Left ventricle myocardium inferior (tissue), 1 donor: ENCODE measurements around the gene MAP1LC3C. TPM values are rescaled to one million over a fixed set of nuclear protein-coding genes. Genes with fewer than 3 reads are reported as not detected.

Source experiments
- DNase-seq: peaks from one replicate; pipeline ENCODE4 v3.0.0-alpha.2; 2020
- H3K27ac ChIP-seq: fragments of 200-600 bp; replicated peaks from 2 replicates; pipeline ENCODE4 v1.8.0; 2021
- H3K27me3 ChIP-seq: fragments of 200-600 bp; 2 replicates; pipeline ENCODE4 v1.8.0; 2021; ENCODE audit warnings: low read depth
- H3K36me3 ChIP-seq: fragments of 200-600 bp; 2 replicates; pipeline ENCODE4 v1.8.0; 2021
- H3K4me1 ChIP-seq: fragments of 200-600 bp; 2 replicates; pipeline ENCODE4 v1.8.0; 2021
- H3K4me3 ChIP-seq: fragments of 200-600 bp; 2 replicates; pipeline ENCODE4 v1.8.0; 2021; ENCODE audit warnings: mild to moderate bottlenecking, moderate library complexity
- H3K9me3 ChIP-seq: fragments of 200-600 bp; replicated peaks from 2 replicates; pipeline ENCODE4 v1.8.0; 2021
- CTCF ChIP-seq: fragments of 200-600 bp; IDR thresholded peaks from 2 replicates; pipeline ENCODE4 v1.8.0; 2021; ENCODE audit warnings: antibody characterized with exemption, mild to moderate bottlenecking, borderline replicate concordance
- intact Hi-C: fragments of 100-400 bp; cut with micrococcal nuclease; formaldehyde crosslinking; loops from one replicate; pipeline ENCODE4 v1.11.0; 2022
- total RNA-seq: library from RNA; stranded (reverse); fragmentation: NEBNext Ultra II Directional; extraction: Animal tissue kit (Norgen Biotek cat#: 25700); gene quantifications from one replicate; pipeline ENCODE4 v1.2.1, GENCODE V29; 2021
- donor health status: DM: no; HTN: yes; CAD: no; lungs with severe emphysema.

MAP1LC3C gene
- total RNA-seq, 1 donor from 2014 or later: 0.19 TPM

GRCh38 chr1:242008826-242009495, 10.1 kb upstream of the MAP1LC3C start:
- intact Hi-C loops: no loop called here
- peaks cover 20% of the 10 kb centered on the region for H3K27me3 ChIP-seq
- H3K4me1 ChIP-seq: no peaks in the 10 kb centered on the region
- H3K27ac ChIP-seq: no peak overlapping the region
- H3K36me3 ChIP-seq: no peaks in the 10 kb centered on the region
- H3K9me3 ChIP-seq: no peaks in the 10 kb centered on the region
- H3K4me3 ChIP-seq: no peak overlapping the region
- no peak for TF ChIP-seq CTCF
- no peak for DNase-seq

GRCh38 chr1:242006976-242007375, 8.1 kb upstream of the MAP1LC3C start:
- intact Hi-C loops: no loop called here
- no peaks in the 10 kb centered on the region for H3K4me1 ChIP-seq
- H3K27me3 ChIP-seq: peaks cover 25% of the 10 kb centered on the region
- H3K27ac ChIP-seq: no peak overlapping the region
- no peak for TF ChIP-seq CTCF
- no peaks in the 10 kb centered on the region for H3K36me3 ChIP-seq
- no peaks in the 10 kb centered on the region for H3K9me3 ChIP-seq
- no peak overlapping the region for H3K4me3 ChIP-seq
- DNase-seq: no peak

GRCh38 chr1:242005866-242006535, 7.1 kb upstream of the MAP1LC3C start:
- Histone ChIP-seq H3K4me3 (no peak overlapping the region), H3K27me3 (peaks cover 28% of the 10 kb centered on the region), H3K36me3 (no peaks in the 10 kb centered on the region), H3K27ac (no peak overlapping the region), H3K4me1 (no peaks in the 10 kb centered on the region), H3K9me3 (no peaks in the 10 kb centered on the region)
- intact Hi-C loops: no loop called here
- TF ChIP-seq CTCF: no peak
- no peak for DNase-seq

GRCh38 chr1:242004751-242005495, 6.0 kb upstream of the MAP1LC3C start:
- Histone ChIP-seq H3K27ac (no peak overlapping the region), H3K4me3 (no peak overlapping the region), H3K4me1 (no peaks in the 10 kb centered on the region), H3K9me3 (no peaks in the 10 kb centered on the region), H3K27me3 (peaks cover 33% of the 10 kb centered on the region), H3K36me3 (no peaks in the 10 kb centered on the region)
- intact Hi-C loops: no loop called here
- no peak for TF ChIP-seq CTCF
- DNase-seq: no peak

- DNase-seq: no peak
Measured at GRCh38 chr1:242002510-242002909, 3.6 kb upstream of the MAP1LC3C start.

More at GRCh38 chr1:242002510-242002909, 3.6 kb upstream of the MAP1LC3C start:
- intact Hi-C loops: no loop called here
- Histone ChIP-seq H3K4me1 (peaks cover 11% of the 10 kb centered on the region), H3K27me3 (peaks cover 28% of the 10 kb centered on the region), H3K4me3 (no peak overlapping the region), H3K9me3 (no peaks in the 10 kb centered on the region), H3K27ac (no peak overlapping the region), H3K36me3 (no peaks in the 10 kb centered on the region)
- no peak for TF ChIP-seq CTCF
